Fibroblast of skin of scalp (primary cell): ENCODE measurements around the gene DNAAF1.
A peak's percentile ranks its signal among the peaks of the same experiment; 100 is the strongest.

Experiments
- DNase-seq: peaks from one replicate; pipeline ENCODE4 v3.0.0-alpha.2; 2013

The DNAAF1 gene

DNA sequence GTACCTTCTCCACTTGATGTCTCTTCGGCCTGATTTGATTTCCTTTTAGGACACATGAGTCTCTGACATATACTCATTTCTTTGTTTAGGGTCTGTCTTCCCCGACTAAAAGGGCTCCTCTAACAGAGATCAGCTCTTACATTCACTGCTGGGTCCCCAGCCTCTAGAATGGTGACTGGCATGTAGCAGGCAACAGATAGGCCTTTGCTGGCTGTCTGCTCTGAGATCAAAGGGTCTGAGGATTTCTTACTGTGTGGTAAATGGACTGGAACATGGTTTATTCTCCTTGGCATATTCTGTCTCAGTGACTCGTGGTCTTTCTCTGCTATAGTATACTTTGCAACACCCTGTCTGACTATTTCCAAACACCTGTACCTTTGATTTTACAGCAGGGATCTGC is 16.7 kb downstream of the DNAAF1 start:
- no peak for DNase-seq

DNA sequence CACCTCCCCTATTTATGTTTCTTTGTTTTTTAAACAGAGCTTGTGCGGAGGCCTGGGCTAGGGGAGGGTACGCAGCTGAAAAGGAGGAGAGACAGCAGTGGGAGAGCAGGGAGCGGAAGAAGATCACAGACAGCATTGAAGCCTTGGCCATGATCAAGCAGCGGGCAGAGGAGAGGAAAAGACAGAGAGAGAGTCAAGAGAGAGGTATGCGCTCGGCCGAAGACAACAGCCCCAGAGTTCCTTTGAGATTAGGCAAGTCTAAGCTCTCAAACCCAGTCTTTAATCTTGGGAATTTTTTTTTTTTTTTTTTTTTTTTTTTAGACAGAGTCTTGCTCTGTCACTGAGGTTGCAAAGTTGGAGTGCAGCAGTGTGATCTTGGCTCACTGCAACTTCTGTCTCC is 20.6 kb downstream of the DNAAF1 start:
- no peak for DNase-seq

DNA sequence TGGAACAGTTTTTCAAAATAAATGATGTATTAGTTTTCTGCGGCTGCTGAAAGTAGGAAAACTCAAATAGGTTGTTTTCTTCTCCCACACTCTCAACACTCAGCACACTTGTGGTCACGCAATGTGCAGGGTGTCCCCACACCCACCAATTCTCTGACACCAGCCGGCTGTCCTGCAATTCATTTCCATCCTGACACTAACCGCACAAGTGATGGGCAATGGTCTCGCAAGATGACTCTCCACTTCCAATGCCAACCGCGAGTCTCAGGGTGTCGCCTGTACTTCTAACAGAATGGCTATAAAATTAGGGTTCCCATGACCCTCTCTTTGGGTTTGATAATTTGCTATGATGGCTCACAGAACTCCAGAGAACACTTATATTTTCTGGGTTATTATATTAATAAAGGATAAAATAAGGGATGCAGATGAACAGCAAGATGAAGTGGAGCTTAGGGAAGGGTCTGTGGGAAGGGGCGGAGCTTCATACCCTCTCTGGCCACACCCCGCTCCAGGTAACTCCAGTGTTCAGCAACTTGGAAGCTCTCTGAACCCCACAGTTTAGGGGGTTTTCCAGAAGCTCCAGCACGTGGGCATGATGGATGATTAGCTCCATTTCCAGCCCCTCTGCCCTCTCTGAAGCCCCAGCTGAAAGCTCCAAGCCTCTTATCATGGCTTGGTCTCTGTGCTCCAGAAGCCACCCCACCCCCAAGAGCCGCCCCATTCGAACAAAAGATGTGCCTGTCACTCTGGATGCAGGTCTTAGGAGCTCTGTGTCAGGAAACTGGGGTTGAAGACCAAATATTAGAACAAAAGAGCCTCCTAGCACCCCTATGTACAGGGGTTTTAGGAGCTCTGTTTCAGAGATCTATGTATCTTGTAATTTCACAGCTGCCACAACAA is 21.9 kb downstream of the DNAAF1 start:
- no peak for DNase-seq

DNA sequence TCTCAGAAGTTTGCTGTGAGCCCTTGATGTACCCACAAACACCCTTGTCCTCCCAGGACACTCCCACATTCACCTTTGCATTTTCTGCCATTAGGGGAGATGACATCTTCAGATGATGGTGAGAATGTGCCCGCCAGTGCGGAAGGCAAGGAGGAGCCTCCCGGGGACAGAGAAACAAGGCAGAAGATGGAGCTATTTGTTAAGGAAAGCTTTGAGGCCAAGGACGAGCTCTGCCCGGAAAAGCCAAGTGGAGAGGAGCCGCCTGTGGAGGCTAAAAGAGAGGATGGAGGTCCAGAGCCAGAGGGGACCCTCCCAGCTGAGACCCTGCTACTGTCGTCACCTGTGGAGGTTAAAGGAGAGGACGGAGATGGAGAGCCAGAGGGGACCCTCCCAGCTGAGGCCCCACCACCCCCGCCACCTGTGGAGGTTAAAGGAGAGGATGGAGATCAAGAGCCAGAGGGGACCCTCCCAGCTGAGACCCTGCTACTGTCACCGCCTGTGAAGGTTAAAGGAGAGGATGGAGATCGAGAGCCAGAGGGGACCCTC is 24.7 kb downstream of the DNAAF1 start:
- DNase-seq: no peak

DNA sequence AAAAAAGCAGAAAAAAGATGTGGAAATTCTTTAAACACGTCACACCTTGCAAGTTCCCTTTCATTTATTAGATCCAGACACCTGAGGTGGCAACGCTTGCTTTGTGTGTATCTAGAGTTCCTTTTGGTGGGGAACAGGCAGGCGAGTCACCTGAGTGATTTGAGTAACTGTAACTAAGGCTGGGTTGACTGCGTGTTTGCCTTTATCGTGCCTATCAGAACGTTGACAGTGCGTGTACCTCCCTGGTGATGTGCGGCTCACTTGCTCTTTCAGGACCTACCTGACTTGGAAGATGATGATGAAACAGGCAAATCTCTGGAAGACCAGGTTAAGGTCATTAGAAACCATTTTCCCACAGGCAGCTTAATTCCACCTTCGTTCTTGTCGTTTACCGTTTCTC is 29.3 kb downstream of the DNAAF1 start:
- DNase-seq: no peak

DNA sequence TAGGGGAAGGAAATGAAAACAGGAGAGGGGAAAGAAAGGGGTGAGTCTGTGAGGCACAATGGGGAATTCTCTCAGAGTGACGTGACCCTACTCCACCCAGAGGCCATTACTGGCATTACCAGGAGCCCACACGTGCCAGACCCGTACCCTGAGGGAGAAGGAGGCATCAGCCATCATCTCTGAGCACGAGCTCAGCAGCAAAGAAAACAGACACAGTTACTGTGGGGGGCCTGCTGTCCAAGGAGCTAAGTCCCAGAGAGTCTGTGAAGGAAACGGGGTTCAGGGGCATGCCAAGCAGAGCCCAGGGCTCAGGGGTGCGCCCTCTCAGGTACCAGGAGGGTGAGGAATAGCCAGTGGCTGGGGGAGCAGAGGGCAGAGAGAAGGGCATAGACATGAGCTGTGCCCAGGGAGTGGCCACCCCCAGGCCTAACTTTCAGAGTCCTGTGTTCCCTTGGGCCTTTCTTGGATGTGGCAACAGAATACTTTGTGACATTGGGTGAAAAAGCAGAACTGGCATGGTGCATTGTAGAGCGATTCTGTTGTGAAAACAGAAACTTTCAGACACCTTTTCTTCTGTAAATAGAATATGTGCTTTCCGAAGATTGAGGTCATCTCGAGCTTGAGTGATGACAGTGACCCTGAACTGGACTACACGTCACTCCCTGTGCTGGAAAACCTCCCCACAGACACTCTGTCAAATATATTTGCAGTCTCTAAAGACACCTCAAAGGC is 30.4 kb downstream of the DNAAF1 start:
- DNase-seq: peak; percentile 47

DNA sequence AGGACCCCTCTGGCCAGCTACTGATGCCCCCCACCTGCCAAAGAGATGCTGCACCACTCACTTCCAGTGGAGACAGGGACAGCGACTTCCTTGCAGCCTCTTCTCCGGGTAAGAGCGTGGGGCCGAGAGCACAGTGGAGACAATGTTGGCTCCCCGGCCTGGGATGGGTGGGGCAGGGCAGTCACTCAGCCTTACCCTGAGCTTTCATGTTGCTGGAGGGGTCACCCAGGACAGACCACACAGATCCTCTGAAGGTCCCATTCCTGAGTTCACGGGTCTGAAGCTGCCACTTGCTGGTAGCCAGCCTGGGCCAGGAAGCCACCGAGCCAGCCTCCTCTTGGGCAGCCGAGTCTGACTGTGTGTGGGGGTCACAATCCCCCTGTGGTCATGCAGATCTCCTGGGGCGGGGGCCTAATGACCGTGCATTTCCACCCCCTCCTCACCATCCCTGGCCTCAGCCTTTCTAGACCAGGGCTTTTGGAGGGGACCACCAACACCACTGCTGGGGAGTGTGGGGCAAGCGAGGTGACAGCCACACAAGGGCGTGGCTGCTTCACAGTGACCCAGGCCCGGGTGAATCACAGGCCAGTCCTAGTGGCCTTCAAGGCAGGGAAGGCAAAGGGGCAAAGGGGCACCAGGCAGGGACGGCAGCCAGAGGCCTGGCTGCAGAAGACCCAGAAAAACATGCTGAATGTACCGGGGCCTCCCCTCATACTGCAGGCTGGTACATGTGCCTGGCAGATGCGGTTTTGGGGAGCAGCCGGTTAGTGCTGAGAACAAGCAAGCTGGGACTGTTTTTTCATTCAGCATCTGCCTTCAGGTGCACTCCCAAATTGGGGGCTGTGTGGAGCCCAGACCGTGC is 31.3 kb downstream of the DNAAF1 start:
- no peak for DNase-seq

DNA sequence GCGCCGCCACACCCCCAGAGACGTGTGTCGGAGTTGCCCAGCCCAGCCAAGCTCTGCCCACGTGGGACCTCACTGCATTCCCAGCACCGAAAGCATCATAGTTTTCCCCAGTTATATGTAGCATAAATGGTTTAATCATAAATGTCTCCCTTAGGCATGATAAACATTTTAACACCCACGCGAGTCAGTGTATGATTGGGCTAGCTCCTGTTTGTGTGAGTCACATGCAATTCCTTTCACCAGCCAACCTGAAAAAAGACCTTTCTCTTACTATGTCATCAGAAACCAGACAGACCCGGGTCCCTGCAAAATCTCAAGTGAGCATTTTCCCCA is 32.6 kb downstream of the DNAAF1 start:
- peak; percentile 53 for DNase-seq

DNA sequence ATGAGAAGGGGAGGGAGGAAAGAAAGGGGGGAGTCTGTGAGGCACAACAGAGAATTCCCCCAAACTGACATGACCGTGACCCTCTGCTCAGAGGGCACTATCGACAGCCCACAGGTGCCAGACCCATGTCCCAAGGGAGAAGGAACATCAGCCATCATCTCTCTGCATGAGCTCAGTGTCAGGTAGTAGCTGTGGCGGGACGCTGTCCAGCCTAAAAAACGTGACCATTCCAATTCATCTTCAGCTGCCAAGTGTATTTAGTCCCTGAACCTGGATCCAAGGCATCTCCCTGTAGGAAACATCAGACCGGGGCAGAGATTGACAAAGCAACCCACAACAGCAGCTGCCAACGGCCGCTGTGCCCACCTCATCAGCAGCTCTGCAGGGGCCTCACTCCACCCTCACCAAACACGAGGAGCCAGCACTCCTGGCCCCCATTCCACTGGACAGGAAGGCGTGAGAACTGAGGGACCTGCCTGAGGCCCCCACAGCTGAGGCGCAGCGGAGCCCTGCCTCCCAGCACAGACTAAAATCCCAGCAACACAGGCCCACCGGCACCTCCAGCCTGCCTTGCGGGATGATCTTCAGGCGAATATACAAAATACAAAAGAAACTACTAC is 33.1 kb downstream of the DNAAF1 start:
- DNase-seq: no peak

DNA sequence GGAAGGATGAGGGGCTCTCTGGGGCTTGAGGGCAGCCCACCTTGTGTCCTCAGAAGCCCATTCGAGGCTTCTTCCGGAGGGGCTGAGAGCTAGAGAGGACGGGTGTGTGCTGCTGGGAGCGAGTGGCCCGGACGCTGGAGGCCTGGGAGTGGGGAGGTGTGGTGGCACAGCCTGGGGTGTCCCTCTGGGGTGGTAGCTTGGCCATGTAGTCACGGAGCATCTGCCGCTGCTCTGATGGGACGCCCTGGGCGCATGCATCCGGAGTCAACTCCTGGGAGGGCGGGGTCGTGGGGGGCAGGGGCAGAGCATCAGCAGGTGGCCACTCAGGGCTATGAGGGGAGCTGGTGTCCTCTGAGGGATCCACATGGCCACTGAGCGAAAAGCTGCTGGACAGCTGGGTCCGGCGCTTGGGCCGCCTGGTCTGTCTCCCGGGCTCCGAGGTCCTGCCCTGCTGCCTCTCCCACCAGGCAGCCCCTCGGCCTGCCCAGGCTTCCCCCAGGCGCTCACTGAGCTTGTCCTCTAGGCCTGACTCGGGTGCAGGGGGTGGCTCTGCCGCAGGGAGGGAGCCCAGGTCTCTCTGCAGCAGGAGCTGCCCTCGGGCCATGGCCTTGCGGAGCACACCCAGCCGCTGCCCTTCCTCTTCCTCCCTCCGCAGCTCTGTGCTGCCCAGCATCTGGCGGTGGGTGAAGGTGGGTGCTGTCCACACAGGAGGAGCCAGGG is 33.9 kb downstream of the DNAAF1 start:
- DNase-seq: no peak

DNA sequence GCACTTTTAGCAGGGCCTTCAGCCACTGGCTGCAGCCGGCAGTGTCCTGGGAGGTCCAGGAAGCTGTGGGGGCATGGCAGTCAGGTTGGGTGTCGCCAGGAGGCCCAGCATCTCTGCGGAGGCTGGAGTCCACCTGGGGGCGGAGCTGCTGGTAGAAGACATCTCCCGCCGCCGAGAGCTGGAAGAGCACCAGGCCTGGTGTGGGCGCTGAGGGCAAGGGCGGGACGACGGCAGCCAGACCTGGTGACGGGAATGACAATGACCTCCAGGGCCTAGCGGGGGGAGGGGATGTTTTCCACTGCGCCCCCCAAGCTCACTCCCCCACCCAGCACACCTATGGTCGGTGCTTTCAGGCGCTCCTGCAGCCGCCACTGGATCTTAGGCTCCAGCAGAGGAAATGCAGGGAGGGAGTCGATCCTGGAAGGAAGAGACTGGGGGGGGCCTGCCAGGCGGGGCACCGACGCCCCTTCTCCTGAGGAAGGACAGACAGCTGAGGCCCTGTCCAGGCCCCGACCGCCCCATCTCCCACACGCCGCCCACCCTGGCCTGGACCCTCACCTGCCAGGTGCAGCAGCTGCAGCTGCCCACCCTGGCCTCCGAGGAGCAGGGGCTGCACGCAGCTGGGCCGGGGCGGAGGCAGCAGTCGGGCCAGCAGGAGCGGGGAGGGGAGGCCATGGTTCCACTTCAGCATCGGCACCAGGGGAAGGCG is 34.7 kb downstream of the DNAAF1 start:
- DNase-seq: no peak

DNA sequence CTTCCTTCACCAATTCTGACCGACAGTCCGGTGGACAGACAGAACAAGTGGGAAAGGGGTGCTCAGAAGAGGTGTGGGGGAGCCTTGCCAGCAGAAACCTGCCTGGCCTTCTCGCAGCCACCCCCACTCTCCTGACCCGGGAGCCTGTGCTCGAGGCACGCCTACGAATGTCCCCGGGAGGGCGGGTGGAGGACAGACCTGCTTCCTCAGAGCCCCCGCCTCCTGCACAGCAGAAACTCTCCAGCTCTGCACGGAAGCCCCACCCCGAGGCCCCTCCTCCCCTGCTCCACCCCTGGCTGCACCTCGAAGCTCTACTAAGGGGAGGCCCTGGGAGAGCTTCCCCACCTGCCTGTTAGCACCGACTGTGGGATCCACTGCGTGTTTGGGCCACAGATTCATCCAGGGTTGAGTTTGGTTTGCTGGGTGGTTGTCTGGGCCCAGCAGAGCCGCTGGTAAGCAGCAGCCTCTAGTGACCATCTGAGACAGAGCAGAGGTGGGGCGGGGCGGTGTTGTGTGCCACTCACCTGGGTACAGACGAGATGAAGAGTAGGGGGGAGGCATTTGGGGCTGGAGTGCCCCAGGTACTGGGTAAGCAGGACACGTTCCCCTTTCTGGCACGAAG is 35.5 kb downstream of the DNAAF1 start:
- DNase-seq: no peak

DNA sequence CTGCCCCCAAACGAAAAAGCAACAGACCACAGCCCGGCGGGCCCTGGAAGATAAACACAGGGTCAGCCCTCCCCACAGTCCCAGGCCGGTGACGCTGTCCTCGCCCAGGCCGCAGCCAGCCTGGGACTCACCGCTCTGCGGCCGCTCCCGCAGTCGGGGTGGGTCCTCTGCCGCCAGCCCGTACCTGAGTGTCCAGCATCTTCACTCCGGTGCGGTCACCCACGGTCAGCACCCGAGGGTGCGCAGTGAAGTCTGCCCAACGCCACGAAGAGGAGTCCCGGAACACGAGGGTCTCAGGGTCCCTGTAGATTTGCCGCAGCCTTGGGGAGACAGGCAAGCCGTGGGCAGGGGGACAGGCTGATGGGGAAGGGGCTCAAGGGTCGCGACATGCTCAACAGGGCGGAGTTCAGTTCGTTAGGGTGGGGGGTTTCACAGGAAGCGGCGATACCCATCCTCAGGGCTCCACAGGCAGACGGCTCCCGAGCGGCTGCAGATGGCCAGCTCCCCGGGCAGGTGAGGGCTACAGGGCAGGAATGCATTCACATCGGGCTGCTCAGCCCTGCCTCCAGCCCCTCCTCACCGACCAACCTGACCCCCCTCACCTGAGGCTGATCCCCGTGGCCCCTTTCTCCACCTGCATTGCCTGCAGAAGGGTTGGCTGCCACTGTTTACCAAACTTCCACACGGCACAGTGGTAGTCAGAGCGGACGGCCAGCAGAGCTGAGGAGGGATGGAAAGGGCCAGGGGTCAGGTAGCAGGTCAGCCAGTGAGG is 36.2 kb downstream of the DNAAF1 start:
- no peak for DNase-seq

DNA sequence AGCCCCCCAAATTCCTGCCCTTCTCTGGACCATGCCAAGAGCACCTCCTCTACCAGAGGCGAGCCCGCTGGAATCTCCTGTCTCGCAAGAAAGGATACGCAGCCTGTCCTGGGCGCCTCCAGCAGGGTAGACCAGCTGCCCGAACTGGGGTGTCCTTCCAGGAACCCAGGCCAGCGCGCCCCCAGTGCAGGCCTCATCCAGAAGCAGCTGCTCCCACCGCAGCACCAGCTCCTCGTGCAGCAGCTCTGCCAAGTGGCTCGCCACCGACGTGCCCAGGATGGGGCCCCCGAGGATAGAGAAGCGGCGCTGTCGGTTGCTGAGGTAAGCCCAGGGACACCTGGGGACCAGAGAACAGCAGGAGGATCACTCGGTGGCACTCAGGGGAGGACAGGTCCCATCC is 37.0 kb downstream of the DNAAF1 start:
- DNase-seq: no peak

DNA sequence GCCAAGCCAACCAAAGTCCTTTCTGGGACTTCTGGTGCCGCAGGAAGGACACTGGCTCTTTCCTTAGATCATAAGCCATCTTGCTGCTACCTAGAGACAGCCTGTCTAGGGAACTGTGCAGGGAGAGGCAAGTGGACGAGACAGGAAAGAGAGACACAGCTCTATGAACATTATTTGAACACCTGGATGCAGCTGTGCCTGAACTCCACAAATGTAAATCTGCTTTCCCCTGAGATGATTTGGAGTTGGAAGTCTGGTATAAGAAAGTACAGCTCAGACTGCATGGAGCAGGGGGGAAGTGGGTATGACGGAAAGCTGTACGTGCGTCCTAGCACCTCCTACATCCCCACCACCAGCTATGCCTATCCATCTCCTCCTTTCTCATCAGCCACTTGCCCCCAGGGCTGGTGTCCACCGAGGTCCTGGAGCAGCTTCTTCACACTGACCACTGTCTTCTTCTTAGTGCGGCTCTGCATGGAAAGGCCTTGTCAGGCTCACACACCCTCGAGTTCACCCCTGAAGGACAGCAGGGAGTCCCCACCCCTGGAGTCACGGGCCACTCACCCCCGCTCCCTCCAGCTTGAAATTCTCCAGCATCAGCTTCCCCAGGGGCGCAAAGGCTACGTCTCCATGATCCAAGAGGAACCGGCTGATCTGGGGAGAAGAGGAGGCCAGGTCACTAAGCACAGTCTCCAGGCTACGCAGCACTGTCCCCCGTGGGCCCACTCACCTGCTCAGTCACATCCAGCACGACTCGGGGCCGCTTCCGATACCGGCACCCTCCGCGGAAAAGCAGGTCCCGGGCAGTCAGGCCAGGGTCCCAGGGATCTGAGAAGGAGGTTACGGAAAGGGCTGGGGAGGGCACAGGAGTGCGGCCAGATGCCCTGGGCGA is 37.8 kb downstream of the DNAAF1 start:
- DNase-seq: no peak

DNA sequence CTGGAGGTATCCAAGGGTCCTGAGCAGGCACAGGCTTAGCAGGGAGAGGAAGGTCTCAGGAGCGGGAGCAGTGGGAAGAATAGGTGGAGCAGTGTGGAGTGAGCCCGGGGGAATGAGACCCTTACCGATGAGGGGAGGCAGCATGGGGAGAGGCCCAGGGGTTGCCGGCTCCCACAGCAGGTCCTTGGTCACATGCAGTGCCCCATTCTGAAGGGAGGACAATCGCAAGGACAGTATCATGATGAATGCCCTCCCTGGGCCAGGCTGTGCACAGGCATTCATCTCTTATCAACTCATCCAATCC is 38.4 kb downstream of the DNAAF1 start:
- DNase-seq: no peak

DNA sequence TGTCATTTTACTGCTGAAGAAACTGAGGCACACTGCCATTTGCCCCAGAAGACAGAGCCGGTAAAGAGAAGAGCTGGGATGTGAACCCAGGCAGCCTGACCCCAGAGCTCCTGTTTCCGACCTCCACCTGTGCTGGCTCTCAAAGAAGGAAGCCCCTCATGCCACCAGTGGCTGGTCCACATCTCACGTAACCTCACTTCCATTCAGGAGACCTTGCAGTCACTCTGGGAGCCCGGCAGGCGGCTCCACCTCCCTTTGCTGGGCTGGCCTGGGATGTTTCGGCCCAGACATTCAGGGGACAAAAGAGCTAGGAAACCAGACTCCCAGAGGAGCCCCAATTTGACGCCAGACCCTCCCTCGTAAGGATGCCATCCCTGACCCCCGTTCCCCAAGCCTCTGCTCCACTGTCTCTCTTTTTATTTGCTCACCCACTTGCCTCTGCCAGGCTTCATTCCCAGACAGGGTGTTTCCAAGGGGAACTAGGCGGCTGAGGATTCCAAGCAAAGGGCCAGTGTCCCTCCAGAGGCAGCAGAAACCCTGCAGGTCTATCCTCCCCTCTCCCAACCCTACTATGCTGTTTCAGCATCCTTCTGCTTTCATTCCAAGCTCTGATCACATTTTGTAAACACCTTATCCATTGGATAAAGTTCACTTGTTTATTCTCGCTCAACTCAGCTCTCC is 38.9 kb downstream of the DNAAF1 start:
- DNase-seq: no peak

DNA sequence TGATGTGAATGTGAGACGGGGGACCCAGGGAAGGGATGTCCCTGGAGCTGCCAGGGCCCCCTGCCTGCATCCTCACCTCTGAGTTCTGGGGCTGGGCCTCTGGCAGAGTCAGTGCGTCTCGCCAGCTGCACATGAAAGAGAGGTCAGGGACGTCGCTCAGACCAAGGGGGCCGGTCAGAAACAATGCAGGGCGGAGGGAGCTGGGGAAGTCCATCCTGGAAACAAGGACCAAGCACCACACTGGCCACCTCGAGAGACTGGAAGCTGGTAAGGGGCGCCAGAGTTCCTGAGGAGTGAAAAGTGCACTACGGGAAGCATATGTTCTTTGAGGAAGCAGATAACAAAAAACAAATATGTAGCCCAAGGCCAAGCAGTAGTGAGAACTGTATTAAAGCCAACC is 39.7 kb downstream of the DNAAF1 start:
- no peak for DNase-seq
